ENCODE measurements around the gene HSPB1.
"Not testable (repeated sequence)": the region's sequence is repeated elsewhere in the genome, so short reads cannot be mapped to it uniquely, and the experiment has no call there.

Gene HSPB1

GRCh38 chr7:76308874-76309273 is 6.4 kb downstream of the HSPB1 start:
- DNase-seq (ENCODE audit: low read depth in 2 of 2) = not testable (repeated sequence)

DNA sequence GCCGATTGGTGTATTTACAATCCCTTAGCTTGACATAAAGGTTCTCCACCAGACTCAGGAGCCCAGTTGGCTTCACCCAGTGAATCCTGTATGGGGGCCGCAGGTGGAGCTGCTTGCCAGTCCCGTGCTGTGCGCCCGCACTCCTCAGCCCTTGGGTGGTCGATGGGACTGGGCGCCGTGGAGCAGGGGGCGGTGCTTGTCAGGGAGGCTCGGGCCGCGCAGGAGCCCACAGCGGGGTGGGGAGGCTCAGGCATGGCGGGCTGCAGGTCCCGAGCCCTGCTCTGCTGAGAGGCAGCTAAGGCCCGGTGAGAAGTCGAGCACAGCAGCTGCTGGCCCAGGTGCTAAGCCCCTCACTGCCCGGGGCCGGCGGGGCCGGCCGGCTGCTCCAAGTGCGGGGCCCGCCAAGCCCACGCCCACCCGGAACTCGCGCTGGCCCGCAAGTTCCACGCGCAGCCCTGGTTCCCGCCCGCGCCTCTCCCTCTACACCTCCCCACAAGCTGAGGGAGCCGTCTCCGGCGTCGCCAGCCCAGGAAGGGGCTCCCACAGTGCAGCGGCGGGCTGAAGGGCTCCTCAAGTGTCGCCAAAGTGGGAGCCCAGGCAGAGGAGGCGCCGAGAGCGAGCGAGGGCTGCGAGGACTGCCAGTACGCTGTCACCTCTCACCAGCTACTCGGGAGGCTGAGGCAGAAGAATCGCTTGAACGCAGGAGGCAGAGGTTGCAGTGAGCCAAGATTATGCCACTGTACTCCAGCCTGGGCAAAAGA is 7.0 kb downstream of the HSPB1 start:
- not testable (repeated sequence) for DNase-seq (ENCODE audit: low read depth in 2 of 2)

- DNase-seq (ENCODE audit: low read depth in 2 of 2) = no peak
Measured at GRCh38 chr7:76310102-76310957, 7.9 kb downstream of the HSPB1 start.

DNA sequence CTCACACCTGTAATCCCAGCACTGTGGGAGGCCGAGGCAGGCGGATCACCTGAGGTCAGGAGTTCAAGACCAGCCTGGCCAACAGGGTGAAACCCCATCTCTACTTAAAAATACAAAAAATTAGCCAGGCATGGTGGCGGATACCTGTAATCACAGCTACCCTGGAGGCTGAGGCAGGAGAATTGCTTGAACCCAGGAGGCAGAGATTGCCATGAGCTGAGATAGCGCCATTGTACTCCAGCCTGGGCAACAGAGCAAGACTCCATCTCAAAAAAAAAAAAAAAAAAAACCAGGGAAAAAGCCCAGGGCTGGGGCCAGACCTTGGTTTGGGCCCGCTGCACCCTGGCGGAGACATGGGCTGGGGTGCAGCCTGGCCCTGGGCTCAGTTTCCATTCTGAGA is 9.4 kb downstream of the HSPB1 start:
- DNase-seq (ENCODE audit: low read depth in 2 of 2) = not testable (repeated sequence)

- DNase-seq (ENCODE audit: low read depth in 2 of 2) = peak; percentile 90 to 96
Measured at GRCh38 chr7:76314042-76314721, 11.7 kb downstream of the HSPB1 start.

- DNase-seq (ENCODE audit: low read depth in 2 of 2) = not testable (repeated sequence)
Measured at GRCh38 chr7:76314740-76315139, 12.3 kb downstream of the HSPB1 start.

DNA sequence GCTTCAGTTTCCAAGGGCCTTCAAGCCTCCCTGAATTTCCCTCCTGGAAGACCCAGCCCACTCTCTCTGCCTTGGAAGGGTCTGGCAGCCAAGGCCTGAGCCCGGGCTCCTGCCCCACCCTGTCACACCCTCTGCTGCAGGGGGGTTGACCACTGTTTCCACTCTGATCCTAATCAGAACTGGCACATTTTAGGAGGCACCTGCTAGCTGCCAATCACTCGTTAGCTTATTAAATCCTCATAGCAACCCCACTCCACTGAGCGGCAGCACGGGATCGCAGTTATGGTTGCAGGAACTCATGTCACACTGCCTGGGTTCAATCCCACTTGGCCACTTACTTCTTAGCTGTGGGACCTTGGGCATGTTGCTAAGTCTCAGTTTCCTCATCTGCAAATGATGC is 12.9 kb downstream of the HSPB1 start:
- DNase-seq (ENCODE audit: low read depth in 2 of 2) = no peak

DNA sequence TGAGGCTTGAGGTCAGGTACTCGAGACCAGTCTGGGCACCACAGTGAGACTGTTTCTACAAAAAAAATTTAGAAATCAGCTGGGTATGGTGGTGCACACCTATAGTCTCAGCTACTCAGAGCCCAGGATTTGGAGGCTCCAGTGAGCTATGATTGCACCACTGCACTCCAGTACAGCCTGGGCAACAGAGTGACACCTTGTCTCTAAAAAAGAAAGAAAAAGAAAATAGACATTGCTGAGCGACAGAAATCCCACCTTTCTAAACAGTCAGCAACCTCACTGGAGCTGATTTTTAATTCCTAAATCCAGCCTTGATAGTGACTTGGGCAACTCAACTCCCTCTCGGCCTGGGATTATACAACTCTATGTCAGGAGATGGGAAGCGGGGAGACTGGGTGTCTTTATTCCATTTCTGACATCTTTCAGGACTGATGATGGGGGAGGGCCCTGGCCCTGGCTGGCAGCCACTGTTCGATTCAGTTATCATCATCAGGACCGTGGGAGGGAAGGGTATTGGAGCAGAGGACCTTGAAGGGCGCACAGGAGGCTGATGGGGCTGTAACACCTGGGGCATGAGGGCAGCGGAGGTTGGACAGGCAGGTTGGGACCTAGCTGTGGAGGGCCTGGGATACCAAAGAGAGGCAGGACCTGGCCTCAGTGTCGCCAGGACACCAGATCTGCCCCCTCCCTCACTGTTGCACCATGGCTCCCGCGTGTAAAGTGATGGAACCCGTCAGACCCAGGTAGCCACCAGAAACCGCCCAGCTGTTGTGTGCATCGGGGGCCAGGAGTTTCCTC is 14.7 kb downstream of the HSPB1 start:
- no peak for DNase-seq (ENCODE audit: low read depth in 2 of 2)

- DNase-seq (ENCODE audit: low read depth in 2 of 2) = peak; percentile 86 to 92
Measured at GRCh38 chr7:76317782-76318487, 15.5 kb downstream of the HSPB1 start.

- DNase-seq (ENCODE audit: low read depth in 2 of 2) = peak; percentile 29 to 32
Measured at GRCh38 chr7:76318488-76319353, 16.2 kb downstream of the HSPB1 start.

GRCh38 chr7:76325092-76325491 is 22.6 kb downstream of the HSPB1 start:
- DNase-seq (ENCODE audit: low read depth in 2 of 2) = no peak

- DNase-seq (ENCODE audit: low read depth in 2 of 2) = no peak
Measured at GRCh38 chr7:76325811-76326210, 23.3 kb downstream of the HSPB1 start.

DNA sequence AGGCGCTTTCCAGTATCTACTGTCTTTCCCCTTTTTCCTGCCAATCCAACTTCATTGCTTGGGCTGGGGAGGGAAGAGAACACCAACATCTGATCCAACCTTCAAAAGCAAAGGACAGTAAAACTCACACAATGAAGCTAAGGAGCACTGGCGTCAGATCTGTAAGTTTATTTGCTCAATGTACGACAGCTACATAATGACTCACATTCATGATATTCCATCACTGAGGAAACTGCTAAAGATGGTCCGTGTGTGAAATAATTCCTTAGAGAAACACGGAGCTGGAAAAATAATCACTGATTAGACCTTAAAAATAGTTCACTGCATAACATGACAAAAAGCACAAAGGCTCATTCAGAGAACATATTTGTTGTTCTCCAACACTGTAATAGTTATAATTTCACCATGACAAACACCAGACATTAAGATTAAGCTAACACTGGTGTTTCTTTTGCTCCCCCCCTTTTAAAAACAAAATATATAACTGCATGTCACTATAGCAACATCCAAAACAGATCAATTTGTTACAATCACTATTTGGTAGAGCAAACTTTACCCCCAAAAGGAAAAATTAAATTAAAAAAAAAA is 24.3 kb downstream of the HSPB1 start:
- DNase-seq (ENCODE audit: low read depth in 2 of 2) = no peak

DNA sequence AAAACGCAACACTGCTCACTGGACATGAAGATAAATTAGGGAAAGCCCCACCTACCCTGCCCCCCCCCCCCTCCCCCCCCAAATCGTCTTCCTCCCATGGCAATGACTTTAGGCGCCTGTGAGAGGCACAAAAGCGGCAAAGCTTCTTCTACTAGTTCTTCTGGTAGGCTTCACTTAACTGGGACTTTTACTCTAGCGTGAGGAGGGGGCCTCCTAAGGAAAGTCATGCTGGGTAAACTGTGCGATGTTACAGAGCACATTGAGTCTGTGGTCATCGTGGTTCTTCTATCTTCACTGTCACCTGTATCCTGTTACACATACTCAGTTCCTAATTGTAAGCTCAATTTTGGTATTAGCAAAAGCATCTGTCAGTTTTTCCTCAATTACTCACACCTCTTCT is 25.1 kb downstream of the HSPB1 start:
- no peak for DNase-seq (ENCODE audit: low read depth in 2 of 2)

DNA sequence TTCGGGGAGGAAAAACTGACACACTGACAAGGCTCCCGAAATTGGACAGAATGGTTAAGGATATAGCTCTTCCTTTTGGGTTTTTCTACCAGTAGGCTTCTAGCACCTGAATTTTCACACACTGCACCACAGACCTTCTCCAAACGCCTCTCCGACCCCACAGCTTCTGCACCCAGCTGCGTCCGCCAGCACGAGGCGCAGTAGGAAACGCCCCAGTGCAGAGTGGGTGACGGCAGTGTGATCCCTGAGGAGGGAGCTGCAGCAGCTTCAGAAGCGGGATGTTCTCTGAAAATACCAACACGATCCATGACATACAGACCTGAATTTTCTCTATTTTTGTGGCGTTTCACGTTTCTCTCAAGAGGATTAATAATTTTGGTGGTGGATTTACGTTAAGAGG is 25.9 kb downstream of the HSPB1 start:
- no peak for DNase-seq (ENCODE audit: low read depth in 2 of 2)

DNA sequence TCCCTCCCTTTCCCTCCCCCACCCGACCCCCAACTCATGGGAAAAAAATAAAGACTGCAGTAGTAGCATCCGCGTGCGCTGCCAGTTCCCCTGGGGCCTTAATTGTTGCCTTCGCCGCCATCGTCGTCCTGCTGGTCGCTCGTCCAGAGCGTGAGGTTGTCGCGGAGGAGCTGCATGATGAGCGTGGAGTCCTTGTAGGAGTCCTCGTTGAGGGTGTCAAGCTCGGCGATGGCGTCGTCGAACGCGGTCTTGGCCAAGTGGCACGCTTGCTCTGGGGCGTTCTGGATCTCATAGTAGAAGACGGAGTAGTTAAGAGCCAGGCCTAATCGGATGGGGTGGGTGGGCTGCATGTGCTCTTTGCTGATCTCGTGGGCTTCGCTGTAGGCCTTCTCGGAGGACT is 27.0 kb downstream of the HSPB1 start:
- DNase-seq (ENCODE audit: low read depth in 2 of 2) = no peak

- no peak for DNase-seq (ENCODE audit: low read depth in 2 of 2)
Measured at GRCh38 chr7:76330261-76330660, 27.8 kb downstream of the HSPB1 start.

DNA sequence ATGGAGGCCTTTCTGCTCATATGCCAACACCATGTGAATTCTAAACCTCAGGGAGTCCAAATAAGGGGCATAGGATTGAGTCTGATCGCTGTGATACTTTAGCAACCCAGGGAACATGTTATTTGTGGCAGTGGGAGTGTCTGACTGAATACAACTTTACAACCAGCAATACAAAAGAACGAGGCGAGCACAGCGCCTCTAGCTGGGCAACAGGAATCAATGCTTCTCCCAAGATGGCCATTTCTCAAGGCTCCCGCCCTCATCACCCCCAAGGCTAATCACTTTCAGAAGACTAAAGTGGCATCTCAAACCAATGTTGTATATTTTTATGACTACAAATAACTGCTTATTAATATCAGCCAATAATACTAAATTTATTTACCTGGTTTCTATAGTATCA is 28.2 kb downstream of the HSPB1 start:
- DNase-seq (ENCODE audit: low read depth in 2 of 2) = no peak

GRCh38 chr7:76332078-76332477 is 29.6 kb downstream of the HSPB1 start:
- DNase-seq (ENCODE audit: low read depth in 2 of 2) = no peak

Measured in stimulated activated CD8-positive, alpha-beta memory T cell treated with anti-CD3 and anti-CD28 coated beads, Interleukin-7, amount 100 ng/mL, for 1 hour (primary cell).